HEK293T (cell line): ENCODE data around the gene MOXD1.

Source experiments
- CTCF ChIA-PET: fragments of 350-600 bp; formaldehyde crosslinking; extraction: SDS; loops from one replicate; lab custom pipeline; 2021; ENCODE audit warnings: antibody characterized with exemption, inconsistent platforms; lab: Yijun Ruan, JAX
- POLR2A ChIA-PET: fragments of 350-600 bp; formaldehyde crosslinking; extraction: SDS; loops from one replicate; lab custom pipeline; 2020; ENCODE audit warnings: antibody characterized with exemption, inconsistent platforms; lab: Yijun Ruan, JAX
- DNase-seq: peaks from one replicate; pipeline ENCODE4 v3.0.0; 2012; ENCODE audit warnings: mixed read lengths; ENCODE audit errors: extremely low spot score
- ARNT ChIP-seq: fragments of 450-650 bp; IDR thresholded peaks from 2 replicates; pipeline ENCODE4 v1.6.1; 2017; ENCODE audit warnings: mild to moderate bottlenecking
- BHLHE40 ChIP-seq: fragments of 450-650 bp; IDR thresholded peaks from 2 replicates; pipeline ENCODE4 v1.6.1; 2016; ENCODE audit warnings: mild to moderate bottlenecking, moderate library complexity, borderline replicate concordance
- CTBP1 ChIP-seq: fragments of 450-650 bp; IDR thresholded peaks from 2 replicates; pipeline ENCODE4 v1.6.1; 2016; ENCODE audit warnings: borderline replicate concordance
- ELF4 ChIP-seq: fragments of 450-650 bp; IDR thresholded peaks from 2 replicates; pipeline ENCODE4 v1.6.1; 2017; ENCODE audit warnings: antibody characterized with exemption
- FOXA1 ChIP-seq: fragments of 450-650 bp; IDR thresholded peaks from 2 replicates; pipeline ENCODE4 v1.6.1; 2016; ENCODE audit warnings: mild to moderate bottlenecking
- FOXK2 ChIP-seq: fragments of 450-650 bp; IDR thresholded peaks from 2 replicates; pipeline ENCODE4 v1.6.1; 2016; ENCODE audit warnings: mild to moderate bottlenecking
- FOXM1 ChIP-seq: fragments of 450-650 bp; IDR thresholded peaks from 2 replicates; pipeline ENCODE4 v1.6.1; 2017; ENCODE audit warnings: mild to moderate bottlenecking, borderline replicate concordance
- HDGF ChIP-seq: fragments of 450-650 bp; IDR thresholded peaks from 2 replicates; pipeline ENCODE4 v1.6.1; 2017; ENCODE audit warnings: antibody characterized with exemption, borderline replicate concordance
- L3MBTL2 ChIP-seq: fragments of 450-650 bp; conservative IDR thresholded peaks from 2 replicates; pipeline ENCODE4 v1.6.1; 2016; ENCODE audit warnings: mild to moderate bottlenecking
- LEF1 ChIP-seq: fragments of 450-650 bp; IDR thresholded peaks from 2 replicates; pipeline ENCODE4 v1.6.1; 2017; ENCODE audit warnings: mild to moderate bottlenecking, borderline replicate concordance
- NFRKB ChIP-seq: fragments of 450-650 bp; IDR thresholded peaks from 2 replicates; pipeline ENCODE4 v1.6.1; 2016; ENCODE audit warnings: mild to moderate bottlenecking, moderate library complexity
- PKNOX1 ChIP-seq: fragments of 450-650 bp; IDR thresholded peaks from 2 replicates; pipeline ENCODE4 v1.6.1; 2016
- SP1 ChIP-seq: fragments of 450-650 bp; IDR thresholded peaks from 2 replicates; pipeline ENCODE4 v1.6.1; 2017
- SUZ12 ChIP-seq: fragments of 450-650 bp; IDR thresholded peaks from 2 replicates; pipeline ENCODE4 v1.6.1; 2016; ENCODE audit warnings: mild to moderate bottlenecking
- TARDBP ChIP-seq: fragments of 450-650 bp; IDR thresholded peaks from 2 replicates; pipeline ENCODE4 v1.6.1; 2016
- ZNF384 ChIP-seq: fragments of 450-650 bp; IDR thresholded peaks from 2 replicates; pipeline ENCODE4 v1.6.1; 2016

The MOXD1 gene

GRCh38 chr6:132264021-132264500 is 137.2 kb downstream of the MOXD1 start:
- CTCF ChIA-PET = interaction anchor here (1.2 kb wide), 1 partner anchor 16 kb away, joined by 4 read pairs; no protein-coding TSS in a partner anchor
- TF ChIP-seq LEF1 (no peak), BHLHE40 (no peak), ELF4 (no peak), TARDBP (no peak), ZNF384 (no peak), ARNT (no peak), L3MBTL2 (no peak), CTBP1 (no peak), PKNOX1 (no peak), HDGF (no peak), NFRKB (no peak), SUZ12 (no peak), FOXA1 (no peak)
- no peak for DNase-seq
- POLR2A ChIA-PET = no interaction called here

- ChIA-PET CTCF (interaction anchor here (0.9 to 1.6 kb wide), 3 partner anchors 12 to 346 kb away, joined by 3 to 5 read pairs (median 3); no protein-coding TSS in a partner anchor), POLR2A (interaction anchor here (0.9 kb wide), 1 partner anchor 311 kb away, joined by 3 read pairs; no protein-coding TSS in a partner anchor)
- no peak for TF ChIP-seq ARNT
- no peak for TF ChIP-seq ZNF384
- TF ChIP-seq L3MBTL2 = no peak
- TF ChIP-seq ELF4 = no peak
- no peak for TF ChIP-seq HDGF
- no peak for TF ChIP-seq TARDBP
- TF ChIP-seq LEF1 = no peak
- no peak for TF ChIP-seq CTBP1
- TF ChIP-seq FOXA1 = no peak
- TF ChIP-seq SUZ12 = no peak
- no peak for TF ChIP-seq NFRKB
- TF ChIP-seq FOXM1 = no peak
- TF ChIP-seq SP1 = no peak
- TF ChIP-seq PKNOX1 = no peak
- no peak for TF ChIP-seq BHLHE40
- DNase-seq = no peak
These were observed 139.9 kb downstream of the MOXD1 start for GRCh38 chr6:132261354-132261753.

GRCh38 chr6:132259070-132259469 is 142.2 kb downstream of the MOXD1 start:
- peak; percentile 15 for DNase-seq
- POLR2A ChIA-PET = no interaction called here
- CTCF ChIA-PET = interaction anchor here (0.6 to 1.0 kb wide), 2 partner anchors 24 to 564 kb away, joined by 3 read pairs; no protein-coding TSS in a partner anchor

GRCh38 chr6:132257561-132257960 is 143.7 kb downstream of the MOXD1 start:
- ChIA-PET POLR2A (no interaction called here), CTCF (no interaction called here)
- no peak for TF ChIP-seq NFRKB
- TF ChIP-seq SP1 = no peak
- no peak for TF ChIP-seq CTBP1
- no peak for TF ChIP-seq ARNT
- no peak for TF ChIP-seq FOXK2
- no peak for TF ChIP-seq L3MBTL2
- DNase-seq = no peak

More at GRCh38 chr6:132259070-132259469, 142.2 kb downstream of the MOXD1 start:
- TF ChIP-seq L3MBTL2 = no peak
- TF ChIP-seq BHLHE40 = no peak
- no peak for TF ChIP-seq FOXK2
- TF ChIP-seq FOXM1 = no peak

DNA sequence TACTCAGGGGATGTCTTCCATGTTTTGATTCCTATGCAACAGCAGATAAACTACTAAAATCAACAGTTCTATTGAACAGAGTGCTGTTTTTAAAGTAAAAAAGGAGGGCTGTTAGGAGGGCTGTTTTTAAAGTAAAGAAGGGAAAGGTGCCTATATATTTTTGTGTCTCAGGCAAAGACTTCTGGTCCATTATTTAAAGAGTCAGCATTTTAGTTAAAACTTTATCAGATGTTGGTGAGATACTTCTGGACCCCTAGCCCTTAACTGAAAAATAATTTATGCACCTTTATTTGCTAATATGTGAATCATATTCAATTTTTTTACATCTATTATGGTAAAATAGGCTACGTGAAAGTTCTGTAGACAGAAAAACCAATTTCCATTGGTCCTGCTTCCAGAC is 144.8 kb downstream of the MOXD1 start:
- TF ChIP-seq SUZ12 (no peak), FOXM1 (no peak), FOXA1 (no peak), HDGF (no peak), PKNOX1 (no peak), SP1 (no peak), ELF4 (no peak), CTBP1 (no peak), LEF1 (no peak)
- ChIA-PET CTCF (no interaction called here), POLR2A (no interaction called here)
- no peak for DNase-seq

DNA sequence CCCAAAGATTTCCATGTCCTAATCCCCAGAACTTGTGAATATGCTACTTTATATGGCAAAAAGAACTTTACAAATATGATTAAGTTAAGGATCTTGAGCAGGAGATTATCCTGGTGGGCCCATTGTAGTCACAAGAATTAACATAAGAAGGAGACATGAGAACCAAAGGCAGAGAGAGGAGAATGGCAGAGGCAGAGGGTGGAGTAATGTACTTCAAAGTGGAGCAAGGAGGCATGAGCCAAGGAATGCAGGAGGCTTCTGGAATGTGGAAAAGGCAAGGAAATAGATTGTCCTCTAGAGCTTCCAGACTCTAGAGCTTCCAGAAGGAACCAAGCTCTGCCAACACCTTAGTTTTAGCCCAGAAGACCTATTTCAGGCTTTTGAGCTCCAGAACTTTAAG is 147.4 kb downstream of the MOXD1 start:
- CTCF ChIA-PET = interaction anchor here (1.2 kb wide), 1 partner anchor 26 kb away, joined by 3 read pairs; no protein-coding TSS in a partner anchor
- POLR2A ChIA-PET = interaction anchor here (0.5 kb wide), 1 partner anchor 359 kb away, joined by 3 read pairs; no protein-coding TSS in a partner anchor
- TF ChIP-seq ZNF384 (no peak), PKNOX1 (no peak)
- DNase-seq = no peak
